ENCODE data around the gene LRP1. TPM values are rescaled to one million over a fixed set of nuclear protein-coding genes. Genes with fewer than 3 reads are reported as not detected.

The LRP1 gene
- total and polyA plus RNA-seq, 2 experiments from 2014 or later = 26.6 to 145 TPM

DNA sequence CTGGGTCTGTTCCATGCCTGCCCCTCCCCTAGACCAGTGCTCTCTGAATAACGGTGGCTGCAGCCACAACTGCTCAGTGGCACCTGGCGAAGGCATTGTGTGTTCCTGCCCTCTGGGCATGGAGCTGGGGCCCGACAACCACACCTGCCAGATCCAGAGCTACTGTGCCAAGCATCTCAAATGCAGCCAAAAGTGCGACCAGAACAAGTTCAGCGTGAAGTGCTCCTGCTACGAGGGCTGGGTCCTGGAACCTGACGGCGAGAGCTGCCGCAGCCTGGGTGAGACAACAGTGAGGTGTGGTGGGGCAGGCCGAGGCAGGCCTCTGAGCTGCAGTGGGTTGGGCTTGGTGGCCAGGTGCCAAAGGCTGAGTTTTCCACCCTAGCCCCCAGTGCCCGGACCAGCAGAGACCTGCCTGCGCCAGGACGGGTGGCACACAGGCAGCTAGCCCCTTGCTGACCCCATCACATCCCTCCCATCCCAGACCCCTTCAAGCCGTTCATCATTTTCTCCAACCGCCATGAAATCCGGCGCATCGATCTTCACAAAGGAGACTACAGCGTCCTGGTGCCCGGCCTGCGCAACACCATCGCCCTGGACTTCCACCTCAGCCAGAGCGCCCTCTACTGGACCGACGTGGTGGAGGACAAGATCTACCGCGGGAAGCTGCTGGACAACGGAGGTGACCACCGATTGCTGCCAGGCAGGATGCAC is 47.3 kb downstream of the LRP1 start (continued):
- TF ChIP-seq, protein P1, sequence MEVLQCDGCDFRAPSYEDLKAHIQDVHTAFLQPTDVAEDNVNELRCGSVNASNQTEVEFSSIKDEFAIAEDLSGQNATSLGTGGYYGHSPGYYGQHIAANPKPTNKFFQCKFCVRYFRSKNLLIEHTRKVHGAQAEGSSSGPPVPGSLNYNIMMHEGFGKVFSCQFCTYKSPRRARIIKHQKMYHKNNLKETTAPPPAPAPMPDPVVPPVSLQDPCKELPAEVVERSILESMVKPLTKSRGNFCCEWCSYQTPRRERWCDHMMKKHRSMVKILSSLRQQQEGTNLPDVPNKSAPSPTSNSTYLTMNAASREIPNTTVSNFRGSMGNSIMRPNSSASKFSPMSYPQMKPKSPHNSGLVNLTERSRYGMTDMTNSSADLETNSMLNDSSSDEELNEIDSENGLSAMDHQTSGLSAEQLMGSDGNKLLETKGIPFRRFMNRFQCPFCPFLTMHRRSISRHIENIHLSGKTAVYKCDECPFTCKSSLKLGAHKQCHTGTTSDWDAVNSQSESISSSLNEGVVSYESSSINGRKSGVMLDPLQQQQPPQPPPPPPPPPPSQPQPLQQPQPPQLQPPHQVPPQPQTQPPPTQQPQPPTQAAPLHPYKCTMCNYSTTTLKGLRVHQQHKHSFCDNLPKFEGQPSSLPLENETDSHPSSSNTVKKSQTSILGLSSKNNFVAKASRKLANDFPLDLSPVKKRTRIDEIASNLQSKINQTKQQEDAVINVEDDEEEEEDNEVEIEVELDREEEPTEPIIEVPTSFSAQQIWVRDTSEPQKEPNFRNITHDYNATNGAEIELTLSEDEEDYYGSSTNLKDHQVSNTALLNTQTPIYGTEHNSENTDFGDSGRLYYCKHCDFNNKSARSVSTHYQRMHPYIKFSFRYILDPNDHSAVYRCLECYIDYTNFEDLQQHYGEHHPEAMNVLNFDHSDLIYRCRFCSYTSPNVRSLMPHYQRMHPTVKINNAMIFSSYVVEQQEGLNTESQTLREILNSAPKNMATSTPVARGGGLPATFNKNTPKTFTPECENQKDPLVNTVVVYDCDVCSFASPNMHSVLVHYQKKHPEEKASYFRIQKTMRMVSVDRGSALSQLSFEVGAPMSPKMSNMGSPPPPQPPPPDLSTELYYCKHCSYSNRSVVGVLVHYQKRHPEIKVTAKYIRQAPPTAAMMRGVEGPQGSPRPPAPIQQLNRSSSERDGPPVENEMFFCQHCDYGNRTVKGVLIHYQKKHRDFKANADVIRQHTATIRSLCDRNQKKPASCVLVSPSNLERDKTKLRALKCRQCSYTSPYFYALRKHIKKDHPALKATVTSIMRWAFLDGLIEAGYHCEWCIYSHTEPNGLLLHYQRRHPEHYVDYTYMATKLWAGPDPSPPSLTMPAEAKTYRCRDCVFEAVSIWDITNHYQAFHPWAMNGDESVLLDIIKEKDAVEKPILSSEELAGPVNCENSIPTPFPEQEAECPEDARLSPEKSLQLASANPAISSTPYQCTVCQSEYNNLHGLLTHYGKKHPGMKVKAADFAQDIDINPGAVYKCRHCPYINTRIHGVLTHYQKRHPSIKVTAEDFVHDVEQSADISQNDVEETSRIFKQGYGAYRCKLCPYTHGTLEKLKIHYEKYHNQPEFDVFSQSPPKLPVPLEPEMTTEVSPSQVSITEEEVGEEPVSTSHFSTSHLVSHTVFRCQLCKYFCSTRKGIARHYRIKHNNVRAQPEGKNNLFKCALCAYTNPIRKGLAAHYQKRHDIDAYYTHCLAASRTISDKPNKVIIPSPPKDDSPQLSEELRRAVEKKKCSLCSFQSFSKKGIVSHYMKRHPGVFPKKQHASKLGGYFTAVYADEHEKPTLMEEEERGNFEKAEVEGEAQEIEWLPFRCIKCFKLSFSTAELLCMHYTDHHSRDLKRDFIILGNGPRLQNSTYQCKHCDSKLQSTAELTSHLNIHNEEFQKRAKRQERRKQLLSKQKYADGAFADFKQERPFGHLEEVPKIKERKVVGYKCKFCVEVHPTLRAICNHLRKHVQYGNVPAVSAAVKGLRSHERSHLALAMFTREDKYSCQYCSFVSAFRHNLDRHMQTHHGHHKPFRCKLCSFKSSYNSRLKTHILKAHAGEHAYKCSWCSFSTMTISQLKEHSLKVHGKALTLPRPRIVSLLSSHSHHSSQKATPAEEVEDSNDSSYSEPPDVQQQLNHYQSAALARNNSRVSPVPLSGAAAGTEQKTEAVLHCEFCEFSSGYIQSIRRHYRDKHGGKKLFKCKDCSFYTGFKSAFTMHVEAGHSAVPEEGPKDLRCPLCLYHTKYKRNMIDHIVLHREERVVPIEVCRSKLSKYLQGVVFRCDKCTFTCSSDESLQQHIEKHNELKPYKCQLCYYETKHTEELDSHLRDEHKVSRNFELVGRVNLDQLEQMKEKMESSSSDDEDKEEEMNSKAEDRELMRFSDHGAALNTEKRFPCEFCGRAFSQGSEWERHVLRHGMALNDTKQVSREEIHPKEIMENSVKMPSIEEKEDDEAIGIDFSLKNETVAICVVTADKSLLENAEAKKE (CRISPR knock-in tag; IDR thresholded peaks at IDR 0.05) = no peak
- TF ChIP-seq, protein P2, sequence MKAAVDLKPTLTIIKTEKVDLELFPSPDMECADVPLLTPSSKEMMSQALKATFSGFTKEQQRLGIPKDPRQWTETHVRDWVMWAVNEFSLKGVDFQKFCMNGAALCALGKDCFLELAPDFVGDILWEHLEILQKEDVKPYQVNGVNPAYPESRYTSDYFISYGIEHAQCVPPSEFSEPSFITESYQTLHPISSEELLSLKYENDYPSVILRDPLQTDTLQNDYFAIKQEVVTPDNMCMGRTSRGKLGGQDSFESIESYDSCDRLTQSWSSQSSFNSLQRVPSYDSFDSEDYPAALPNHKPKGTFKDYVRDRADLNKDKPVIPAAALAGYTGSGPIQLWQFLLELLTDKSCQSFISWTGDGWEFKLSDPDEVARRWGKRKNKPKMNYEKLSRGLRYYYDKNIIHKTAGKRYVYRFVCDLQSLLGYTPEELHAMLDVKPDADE (IDR thresholded peaks at IDR 0.05) = no peak
- TF ChIP-seq EZH2phosphoT487 (IDR thresholded peaks at IDR 0.05; ENCODE audit: unreplicated experiment) (no peak), EZH2 (IDR thresholded peaks at IDR 0.05; ENCODE audit: low read depth, unreplicated experiment) (no peak), JUNB (IDR thresholded peaks at IDR 0.05; ENCODE audit: unreplicated experiment) (no peak), POLR2AphosphoS5 (IDR thresholded peaks at IDR 0.05; ENCODE audit: low read depth) (no peak)

DNA sequence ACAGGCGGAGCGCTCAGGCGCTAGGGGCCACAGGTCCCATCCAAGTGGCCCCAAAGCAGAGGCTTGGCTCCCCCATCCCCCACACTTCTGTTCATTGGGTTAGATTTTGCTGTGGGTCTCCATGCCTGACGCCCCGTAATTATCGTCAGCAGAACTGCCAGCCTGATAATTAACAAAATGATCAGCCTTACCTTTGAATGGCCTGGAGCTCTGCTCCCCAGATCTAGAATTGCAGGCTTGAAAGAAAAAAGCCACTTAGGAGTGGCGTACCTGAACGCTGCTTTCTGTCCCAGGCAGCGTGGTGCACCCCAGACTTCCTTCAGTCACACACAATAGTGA is 47.8 kb downstream of the LRP1 start:
- Histone ChIP-seq H3K9me2 (ENCODE audit: insufficient read depth) (no peaks in the 10 kb centered on the region), H3K4me1 (ENCODE audit: insufficient read depth) (no peaks in the 10 kb centered on the region), H4K20me1 (replicated peaks; ENCODE audit: insufficient read depth) (0 out of 2 replicates have a peak, but pooled peaks cover 8% of the 10 kb centered on the region), H3K4me3 (no peak overlapping the region), H3K79me2 (replicated peaks; ENCODE audit: insufficient read depth) (no peaks in the 10 kb centered on the region; the same call in 1 of the 2 replicates), H3K27ac (ENCODE audit: low read depth) (peak overlapping the region; percentile 39; the same call in 1 of the 2 replicates), H3K27me3 (ENCODE audit: insufficient read depth) (no peaks in the 10 kb centered on the region), H2AFZ (no peak overlapping the region), H3F3A (replicated peaks; ENCODE audit: low read depth) (peaks cover 15% of the 10 kb centered on the region; the same call in 1 of the 2 replicates), H3K36me3 (ENCODE audit: insufficient read depth) (peaks cover 13% of the 10 kb centered on the region), H3K4me2 (no peak overlapping the region)
- ATAC-seq (no peak), DNase-seq (ENCODE audit: low spot score) (no peak)
- H3K9me3 Mint-ChIP-seq = no peaks in the 10 kb centered on the region; the same call in 2 of the 3 replicates
- peaks cover 87% of the 10 kb centered on the region for H3K36me3 Mint-ChIP-seq (ENCODE audit: low read depth)
- H3K4me1 Mint-ChIP-seq = peaks cover 4% of the 10 kb centered on the region
- no peak overlapping the region for H3K27ac Mint-ChIP-seq
- no peak overlapping the region for H3K4me3 Mint-ChIP-seq
- TF ChIP-seq, protein P3, sequence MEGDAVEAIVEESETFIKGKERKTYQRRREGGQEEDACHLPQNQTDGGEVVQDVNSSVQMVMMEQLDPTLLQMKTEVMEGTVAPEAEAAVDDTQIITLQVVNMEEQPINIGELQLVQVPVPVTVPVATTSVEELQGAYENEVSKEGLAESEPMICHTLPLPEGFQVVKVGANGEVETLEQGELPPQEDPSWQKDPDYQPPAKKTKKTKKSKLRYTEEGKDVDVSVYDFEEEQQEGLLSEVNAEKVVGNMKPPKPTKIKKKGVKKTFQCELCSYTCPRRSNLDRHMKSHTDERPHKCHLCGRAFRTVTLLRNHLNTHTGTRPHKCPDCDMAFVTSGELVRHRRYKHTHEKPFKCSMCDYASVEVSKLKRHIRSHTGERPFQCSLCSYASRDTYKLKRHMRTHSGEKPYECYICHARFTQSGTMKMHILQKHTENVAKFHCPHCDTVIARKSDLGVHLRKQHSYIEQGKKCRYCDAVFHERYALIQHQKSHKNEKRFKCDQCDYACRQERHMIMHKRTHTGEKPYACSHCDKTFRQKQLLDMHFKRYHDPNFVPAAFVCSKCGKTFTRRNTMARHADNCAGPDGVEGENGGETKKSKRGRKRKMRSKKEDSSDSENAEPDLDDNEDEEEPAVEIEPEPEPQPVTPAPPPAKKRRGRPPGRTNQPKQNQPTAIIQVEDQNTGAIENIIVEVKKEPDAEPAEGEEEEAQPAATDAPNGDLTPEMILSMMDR (conservative IDR thresholded peaks at IDR 0.05; ENCODE audit: low read depth in 2 of 2) = peak in 1 of 2 experiments; percentile 17; a peak in 1 of 4 replicates
- TF ChIP-seq NANOG (IDR thresholded peaks at IDR 0.05; ENCODE audit: borderline replicate concordance) = no peak
- H3K27me3 Mint-ChIP-seq (ENCODE audit: insufficient read depth, low read depth, poor library complexity) = peaks cover 18% of the 10 kb centered on the region
